GM12872 (cell line): ENCODE measurements around the gene GUCA1A.

ENCODE experiments used
- CTCF ChIP-seq: IDR thresholded peaks from 3 replicates; pipeline ENCODE4 v1.5.1; 2011; ENCODE audit warnings: low read depth, mild to moderate bottlenecking, low read length, moderate library complexity; ENCODE audit not compliant: insufficient read depth

The GUCA1A gene

GRCh38 chr6:42222448-42222847 lies 49.3 kb downstream of the GUCA1A start:
- TF ChIP-seq CTCF = no peak

DNA sequence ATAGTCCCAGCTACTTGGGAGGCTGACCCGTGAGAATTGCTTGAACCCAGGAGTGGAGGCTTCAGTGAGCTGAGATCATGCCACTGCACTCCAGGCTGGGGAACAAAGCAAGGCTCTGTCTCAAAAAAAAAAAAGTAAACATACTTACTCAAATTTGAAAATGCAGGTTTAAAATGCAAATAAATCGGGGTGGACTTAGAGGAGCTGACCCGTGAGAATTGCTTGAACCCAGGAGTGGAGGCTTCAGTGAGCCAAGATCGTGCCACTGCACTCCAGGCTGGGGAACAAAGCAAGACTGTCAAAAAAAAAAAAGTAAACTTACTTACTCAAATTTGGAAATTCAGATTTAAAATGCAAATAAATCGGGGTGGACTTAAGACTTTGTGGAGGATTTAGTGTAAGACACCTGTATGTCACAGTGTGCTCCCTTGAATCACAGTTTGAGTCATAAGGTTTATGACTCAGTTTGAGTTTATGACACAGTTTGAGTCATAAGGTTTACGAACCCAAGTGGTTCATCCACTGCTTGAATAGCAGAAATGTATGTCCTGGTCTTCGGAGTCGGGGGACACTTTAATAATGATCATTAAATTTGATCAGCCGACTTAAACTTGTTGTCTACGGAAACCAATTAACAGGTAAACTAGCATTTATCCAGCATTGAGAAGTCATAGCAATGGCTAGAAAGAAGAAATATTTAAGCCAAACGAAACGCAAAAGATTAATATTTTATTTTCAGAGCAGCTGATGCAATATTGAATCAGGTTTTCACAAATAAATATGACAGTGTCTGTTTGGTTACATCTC lies 51.3 kb downstream of the GUCA1A start:
- no peak for TF ChIP-seq CTCF

DNA sequence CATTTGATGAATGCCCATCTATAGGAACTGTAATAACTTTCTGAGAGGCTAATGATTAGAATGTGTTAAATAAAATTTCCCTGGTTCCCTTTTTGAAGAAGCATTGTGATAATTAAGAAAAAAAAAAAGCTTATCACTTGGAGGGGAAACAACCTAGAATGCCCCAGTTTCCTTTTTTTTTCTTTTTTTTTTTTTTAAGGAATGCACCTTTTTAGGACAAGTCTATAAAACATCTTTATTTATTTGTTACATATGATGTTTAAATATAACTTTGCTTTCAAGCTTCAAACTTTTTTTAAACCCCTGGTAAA lies 51.8 kb downstream of the GUCA1A start:
- no peak for TF ChIP-seq CTCF

- TF ChIP-seq CTCF = no peak
These were observed 52.3 kb downstream of the GUCA1A start for GRCh38 chr6:42225419-42225818.

GRCh38 chr6:42226161-42226611 lies 53.0 kb downstream of the GUCA1A start:
- no peak for TF ChIP-seq CTCF

DNA sequence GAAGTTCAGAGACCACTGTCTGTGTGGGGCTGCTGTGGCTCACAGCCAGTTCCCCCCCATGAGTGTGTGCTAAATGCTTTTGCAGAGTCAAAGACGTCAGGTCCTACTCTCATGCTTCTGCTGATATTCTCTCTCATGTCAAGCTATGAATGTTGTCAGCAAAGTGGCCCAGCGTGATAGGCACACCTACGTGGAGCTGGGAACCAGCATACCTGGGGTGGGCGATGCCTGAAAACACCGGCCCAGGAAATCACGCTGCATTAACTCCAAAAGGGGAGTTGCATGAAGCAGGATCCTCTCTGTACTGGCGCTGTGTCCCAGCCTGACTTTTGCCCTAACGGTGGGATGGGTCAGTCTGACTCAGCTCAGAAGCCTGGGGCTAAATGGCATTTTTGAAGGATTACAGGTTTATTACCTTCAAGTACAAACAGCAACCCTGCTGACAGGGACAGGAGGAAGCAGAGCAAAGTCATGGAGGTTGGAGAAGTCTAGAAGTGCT lies 53.5 kb downstream of the GUCA1A start:
- TF ChIP-seq CTCF = no peak

DNA sequence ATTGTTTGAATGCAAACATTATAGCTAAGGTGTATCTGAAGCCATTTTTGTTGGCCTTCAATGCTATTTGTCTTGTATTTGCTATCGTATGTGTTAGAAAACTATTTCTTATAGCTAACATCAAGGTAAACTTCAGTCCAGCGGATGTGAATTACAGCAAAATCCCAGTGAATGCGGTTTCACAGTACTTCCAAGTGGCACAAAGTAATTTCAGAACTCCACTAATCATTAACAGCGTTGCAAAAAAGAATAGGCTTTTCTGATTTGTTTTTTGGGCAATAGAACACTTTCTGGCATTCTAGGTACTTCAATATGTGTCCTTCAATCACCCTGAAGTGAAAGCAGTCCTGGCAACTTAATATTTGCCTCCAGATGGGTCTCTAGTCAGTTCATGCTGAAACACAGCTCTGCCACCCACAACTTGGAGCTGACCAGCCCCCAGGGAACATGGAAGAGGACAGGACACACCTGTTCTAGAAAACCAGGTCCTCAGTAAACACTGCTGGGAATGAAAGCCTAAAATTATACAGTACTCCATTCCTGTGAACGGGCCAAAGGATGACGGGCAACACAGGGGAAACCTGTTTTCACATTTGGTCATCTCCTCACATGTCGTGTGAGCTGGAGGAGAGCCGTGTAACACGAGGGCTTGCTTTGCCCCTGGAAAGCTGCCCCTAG lies 54.1 kb downstream of the GUCA1A start:
- TF ChIP-seq CTCF = no peak
